Esophagus squamous epithelium (tissue), 5 donors: ENCODE results near the gene NOSTRIN. TPM values are rescaled to one million over a fixed set of nuclear protein-coding genes. Genes with fewer than 3 reads are reported as not detected.
"Not testable (repeated sequence)": the region's sequence is repeated elsewhere in the genome, so short reads cannot be mapped to it uniquely, and the experiment has no call there.

Experiments
- DNase-seq: peaks from one replicate; lab custom pipeline; 2025; lab: John Stamatoyannopoulos, UW
- H3K27ac ChIP-seq, 4 donors: fragments of 200-600 bp; sonication (generic); one replicate each; pipeline ENCODE4 v1.5.1; 2016 to 2019; ENCODE audit warnings: mild to moderate bottlenecking in 1 of 4
- H3K27me3 ChIP-seq, 4 donors: fragments of 200-600 bp; sonication (generic); 1 replicate in 3 of 4; 2 replicates in 1 of 4; pipeline versions ENCODE4 v1.5.1 to v1.6.0; 2017 to 2021; ENCODE audit warnings: antibody characterized with exemption in 1 of 4
- H3K36me3 ChIP-seq, 3 donors: fragments of 200-600 bp; sonication (generic); one replicate each; pipeline ENCODE4 v1.5.1; 2016 to 2019
- H3K4me1 ChIP-seq, 3 donors: fragments of 200-600 bp; sonication (generic); one replicate each; pipeline ENCODE4 v1.5.1; 2017 to 2019
- H3K4me3 ChIP-seq, 4 donors: fragments of 200-600 bp; sonication (generic); 1 replicate in 3 of 4; 2 replicates in 1 of 4; pipeline ENCODE4 v1.5.1; 2016 to 2019; ENCODE audit warnings: mild to moderate bottlenecking in 2 of 4, moderate library complexity in 1 of 4
- H3K9me3 ChIP-seq, 3 donors: fragments of 200-600 bp; sonication (generic); one replicate each; pipeline ENCODE4 v1.5.1; 2016 to 2019
- POLR2A ChIP-seq, 4 donors: fragments of 450-650 bp; IDR thresholded peaks; one replicate each; pipeline ENCODE4 v1.6.1; 2017; ENCODE audit warnings: antibody characterized with exemption in 4 of 4, mild to moderate bottlenecking in 4 of 4, moderate library complexity in 3 of 4
- WGBS, 2 donors: methylation state at CpG; one replicate each; pipeline ENCODE4 v1.1.5; 2018; 5-methylcytosine and 5-hydroxymethylcytosine counted together
- intact Hi-C: fragments of 100-400 bp; cut with DNase I; formaldehyde crosslinking; loops from one replicate; pipeline ENCODE4 v1.15.0; 2022
- total RNA-seq, 4 donors: library from RNA; depleted of rRNA; stranded (reverse); fragments of >200 nt; gene quantifications; one replicate each; pipeline ENCODE4 v1.1.0, GENCODE V29; 2016
- TF ChIP-seq, protein P1 (sequence below), 6 experiments: fragments of 450-650 bp in 4 of 6; fragments of 200-600 bp in 2 of 6; sonication (generic) in 2 of 6; IDR thresholded peaks; one replicate each; pipeline ENCODE4 v1.5.1; 2016 to 2019; ENCODE audit warnings: antibody characterized with exemption in 6 of 6, mild to moderate bottlenecking in 4 of 6, moderate library complexity in 4 of 6
- donor health status: DM: yes; HTN: yes; CAD: no.

NOSTRIN gene
- total RNA-seq, 4 donors from 2014 or later = 0.76 to 15.6 (median 4.2) TPM

DNA sequence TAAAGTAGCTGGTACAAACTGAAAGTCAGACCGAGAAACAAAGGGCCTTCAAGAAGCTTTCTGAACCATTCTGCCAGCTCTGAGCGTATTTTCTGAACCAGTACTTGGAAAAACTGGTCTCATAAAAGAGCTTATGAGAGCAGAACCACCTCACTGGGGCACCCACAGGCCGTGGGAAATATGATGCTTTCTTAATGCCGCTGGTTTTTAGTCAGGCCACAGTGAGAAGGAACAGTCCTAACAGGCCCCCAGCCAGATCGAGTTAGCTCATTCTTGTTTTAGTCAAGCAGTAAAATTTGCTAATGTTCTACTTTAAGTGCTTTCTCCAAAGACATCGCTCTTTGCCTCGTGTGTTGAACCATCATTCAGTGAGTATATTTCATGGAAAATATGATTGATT lies 12.7 kb upstream of the NOSTRIN start:
- H3K27me3 ChIP-seq = no peaks in the 10 kb centered on the region
- H3K4me1 ChIP-seq = no peaks in the 10 kb centered on the region
- no peaks in the 10 kb centered on the region for H3K36me3 ChIP-seq
- H3K27ac ChIP-seq = no peak overlapping the region
- DNase-seq = no peak
- TF ChIP-seq, protein P1, sequence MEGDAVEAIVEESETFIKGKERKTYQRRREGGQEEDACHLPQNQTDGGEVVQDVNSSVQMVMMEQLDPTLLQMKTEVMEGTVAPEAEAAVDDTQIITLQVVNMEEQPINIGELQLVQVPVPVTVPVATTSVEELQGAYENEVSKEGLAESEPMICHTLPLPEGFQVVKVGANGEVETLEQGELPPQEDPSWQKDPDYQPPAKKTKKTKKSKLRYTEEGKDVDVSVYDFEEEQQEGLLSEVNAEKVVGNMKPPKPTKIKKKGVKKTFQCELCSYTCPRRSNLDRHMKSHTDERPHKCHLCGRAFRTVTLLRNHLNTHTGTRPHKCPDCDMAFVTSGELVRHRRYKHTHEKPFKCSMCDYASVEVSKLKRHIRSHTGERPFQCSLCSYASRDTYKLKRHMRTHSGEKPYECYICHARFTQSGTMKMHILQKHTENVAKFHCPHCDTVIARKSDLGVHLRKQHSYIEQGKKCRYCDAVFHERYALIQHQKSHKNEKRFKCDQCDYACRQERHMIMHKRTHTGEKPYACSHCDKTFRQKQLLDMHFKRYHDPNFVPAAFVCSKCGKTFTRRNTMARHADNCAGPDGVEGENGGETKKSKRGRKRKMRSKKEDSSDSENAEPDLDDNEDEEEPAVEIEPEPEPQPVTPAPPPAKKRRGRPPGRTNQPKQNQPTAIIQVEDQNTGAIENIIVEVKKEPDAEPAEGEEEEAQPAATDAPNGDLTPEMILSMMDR (IDR thresholded peaks at IDR 0.05) = no peak
- TF ChIP-seq POLR2A (IDR thresholded peaks at IDR 0.05) = no peak
- WGBS, 2 donors = 57 to 69% methylated on average over 6 to 7 of the region's 7 CpGs
- H3K4me3 ChIP-seq = no peak overlapping the region
- intact Hi-C loops = no loop called here
- H3K9me3 ChIP-seq = no peaks in the 10 kb centered on the region

DNA sequence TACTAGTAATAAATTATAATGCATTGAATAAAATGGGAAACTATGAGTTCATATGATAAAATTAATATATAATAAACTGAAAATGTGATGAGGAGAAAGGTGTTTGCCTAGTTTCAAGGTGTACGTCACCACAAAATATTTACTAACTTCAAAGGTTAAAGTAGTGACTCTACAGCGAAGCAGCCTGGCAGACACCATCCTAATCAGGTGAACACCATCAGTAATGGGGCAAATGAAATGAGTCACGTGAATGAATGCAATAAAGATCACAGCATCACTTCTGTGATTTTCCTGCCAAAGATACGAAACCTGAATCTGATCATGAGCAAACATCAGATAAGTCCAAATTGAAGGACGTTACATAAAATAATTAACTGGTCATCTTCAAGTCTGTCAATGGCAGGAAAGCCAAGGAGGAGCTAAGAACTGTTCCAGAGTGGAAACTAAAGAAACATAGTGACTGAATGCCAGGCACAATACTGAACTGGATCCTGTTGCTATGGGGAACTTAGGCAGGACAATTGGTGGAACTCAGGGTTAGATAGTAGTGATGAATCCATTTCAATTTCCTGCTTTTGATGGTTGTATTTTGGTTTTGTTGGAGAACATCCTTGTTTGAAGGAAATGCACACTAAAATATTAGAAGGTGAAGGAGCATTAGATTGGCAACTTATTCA lies 12.1 kb upstream of the NOSTRIN start:
- no peaks in the 10 kb centered on the region for H3K27me3 ChIP-seq
- intact Hi-C loops = no loop called here
- no peaks in the 10 kb centered on the region for H3K36me3 ChIP-seq
- H3K27ac ChIP-seq = no peak overlapping the region
- WGBS, 2 donors = 85% methylated on average over 5 of the region's 5 CpGs
- TF ChIP-seq POLR2A (IDR thresholded peaks at IDR 0.05) = no peak
- TF ChIP-seq, protein P1 (IDR thresholded peaks at IDR 0.05) = no peak
- no peak overlapping the region for H3K4me3 ChIP-seq
- no peaks in the 10 kb centered on the region for H3K4me1 ChIP-seq
- no peak for DNase-seq
- H3K9me3 ChIP-seq = no peaks in the 10 kb centered on the region

DNA sequence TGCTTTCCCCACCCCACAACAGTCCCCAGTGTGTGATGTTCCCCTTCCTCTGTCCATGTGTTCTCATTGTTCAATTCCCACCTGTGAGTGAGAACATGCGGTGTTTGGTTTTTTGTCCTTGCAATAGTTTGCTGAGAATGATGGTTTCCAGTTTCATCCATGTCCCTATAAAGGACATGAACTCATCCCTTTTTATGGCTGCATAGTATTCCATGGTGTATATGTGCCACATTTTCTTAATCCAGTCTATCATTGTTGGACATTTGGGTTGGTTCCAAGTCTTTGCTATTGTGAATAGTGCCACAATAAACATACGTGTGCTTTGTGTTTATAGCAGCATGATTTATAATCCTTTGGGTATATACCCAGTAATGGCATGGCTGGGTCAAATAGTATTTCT lies 11.3 kb upstream of the NOSTRIN start:
- H3K9me3 ChIP-seq, H3K4me1 ChIP-seq, intact Hi-C loops, H3K27ac ChIP-seq, H3K36me3 ChIP-seq, DNase-seq, H3K27me3 ChIP-seq, H3K4me3 ChIP-seq: not testable (repeated sequence)
- WGBS, 2 donors = 62 to 79% methylated on average over 2 of the region's 2 CpGs

DNA sequence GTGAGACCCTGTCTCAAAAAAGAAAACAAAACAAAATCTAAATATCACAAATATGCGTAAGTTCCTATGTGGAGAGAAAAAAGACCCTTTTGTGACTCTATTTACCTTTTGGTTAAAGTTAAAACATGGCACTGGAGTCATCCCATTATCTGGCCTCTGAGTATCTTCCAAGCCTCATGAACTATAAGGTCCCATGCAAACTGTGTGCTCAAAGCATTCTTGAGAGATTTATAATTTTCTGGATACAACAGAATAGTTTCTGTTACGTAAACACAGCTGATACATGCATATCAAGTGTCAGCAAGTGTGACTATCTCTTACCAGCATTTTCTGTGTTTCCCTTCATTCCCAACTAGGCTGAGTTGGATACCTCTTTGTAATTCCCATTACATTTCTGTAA lies 8.8 kb upstream of the NOSTRIN start:
- no peaks in the 10 kb centered on the region for H3K9me3 ChIP-seq
- intact Hi-C loops = no loop called here
- no peak for TF ChIP-seq POLR2A (IDR thresholded peaks at IDR 0.05)
- TF ChIP-seq, protein P1 (IDR thresholded peaks at IDR 0.05) = no peak
- no peak for DNase-seq
- peaks cover 0 to 20% (median 0%) of the 10 kb centered on the region in 3 donors for H3K4me1 ChIP-seq
- no peaks in the 10 kb centered on the region for H3K27me3 ChIP-seq
- H3K36me3 ChIP-seq = no peaks in the 10 kb centered on the region
- H3K4me3 ChIP-seq = no peak overlapping the region
- WGBS, 2 donors = 44 to 50% methylated on average over 2 of the region's 2 CpGs
- H3K27ac ChIP-seq = no peak overlapping the region

DNA sequence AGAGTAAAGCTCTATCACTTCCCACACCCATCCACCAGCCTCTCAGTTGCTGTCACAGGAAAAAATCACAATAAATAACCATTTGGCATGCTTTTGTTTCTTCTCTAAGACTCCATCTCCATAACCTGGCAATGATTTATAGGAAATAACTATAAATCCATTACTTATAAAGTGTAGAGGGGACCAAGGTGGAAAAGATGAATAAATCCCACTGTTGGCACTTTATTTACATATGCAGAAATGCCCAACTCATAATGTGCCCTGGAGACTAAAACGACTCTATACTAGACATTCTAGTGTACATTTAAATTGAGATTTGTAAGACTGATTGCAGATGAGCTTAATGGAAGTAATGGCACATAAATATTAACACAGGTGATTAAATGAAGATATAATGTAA lies 7.5 kb upstream of the NOSTRIN start:
- DNase-seq = no peak
- Histone ChIP-seq H3K27ac (no peak overlapping the region), H3K4me1 (peaks cover 0 to 22% (median 0%) of the 10 kb centered on the region in 3 donors), H3K27me3 (no peaks in the 10 kb centered on the region), H3K4me3 (no peak overlapping the region), H3K36me3 (no peaks in the 10 kb centered on the region), H3K9me3 (no peaks in the 10 kb centered on the region)
- intact Hi-C loops = no loop called here
- 54 to 75% methylated on average over 1 of the region's 1 CpG for WGBS, 2 donors
- TF ChIP-seq, protein P1 (IDR thresholded peaks at IDR 0.05) = no peak
- TF ChIP-seq POLR2A (IDR thresholded peaks at IDR 0.05) = no peak
